ENCODE data around the gene SLC5A9.
A peak's percentile ranks its signal among the peaks of the same experiment; 100 is the strongest.

DNA sequence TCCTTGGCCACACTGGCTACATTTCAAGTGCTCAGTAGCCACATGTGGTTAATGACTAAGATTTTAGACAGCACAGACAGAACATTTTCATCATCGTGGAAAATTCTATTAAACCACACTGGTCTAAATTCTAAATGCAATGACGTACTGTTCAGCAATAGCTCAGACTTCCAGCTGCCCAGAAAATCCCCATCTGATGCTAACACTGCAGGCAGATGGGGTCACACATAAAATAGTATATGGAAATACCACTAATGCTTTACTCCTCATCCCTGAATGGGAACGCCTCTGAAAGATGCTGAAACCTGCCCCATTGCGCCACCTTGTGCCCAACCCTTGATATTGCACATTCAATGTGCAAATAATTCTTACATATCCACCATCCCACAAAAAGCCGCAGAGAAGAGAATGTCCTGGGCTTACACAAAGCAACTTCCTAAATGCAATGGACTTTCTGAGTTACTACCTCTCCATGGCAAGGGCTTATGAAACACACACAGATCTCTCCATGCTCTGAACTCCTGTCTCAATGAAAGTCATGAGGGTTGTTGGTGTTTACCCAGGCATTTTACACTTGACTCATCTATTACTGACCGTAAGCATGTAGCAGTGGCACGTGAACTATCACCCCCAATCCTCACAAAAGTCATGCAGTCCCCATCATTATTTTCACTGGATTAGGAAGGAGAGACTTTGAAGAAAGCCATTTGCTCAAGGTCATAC lies 20.3 kb upstream of the SLC5A9 start:
- TF ChIP-seq CTCF (optimal IDR thresholded peaks at IDR 0.05 in 1 of 3, IDR thresholded peaks at IDR 0.05 in 1 of 3, conservative IDR thresholded peaks at IDR 0.05 in 1 of 3; ENCODE audit: extremely low read depth in 1 of 3, insufficient read depth in 2 of 3, low read length in 3 of 3) = peak; percentile 71 to 90 (median 84)
- no peak for TF ChIP-seq EZH2 (IDR thresholded peaks at IDR 0.05; ENCODE audit: low read length)
